K562 (cell line): ENCODE results near the gene SHROOM3. TPM values are rescaled to one million over a fixed set of nuclear protein-coding genes. Genes with fewer than 3 reads are reported as not detected.

Experiments
- CBX2 ChIP-seq: fragments of 200-600 bp; sonication (generic); IDR thresholded peaks from one replicate; pipeline ENCODE4 v1.6.1; 2012; ENCODE audit warnings: mild to moderate bottlenecking, low read length, inconsistent platforms; ENCODE audit not compliant: insufficient read depth, poor library complexity, severe bottlenecking
- CHD2 ChIP-seq: IDR thresholded peaks from 2 replicates; pipeline ENCODE4 v1.6.1; 2011; ENCODE audit warnings: low read depth, low read length
- FOS ChIP-seq: IDR thresholded peaks from 3 replicates; pipeline ENCODE4 v1.6.1; 2011; ENCODE audit not compliant: insufficient read length; ENCODE audit errors: extremely low read depth
- KDM2B ChIP-seq: fragments of 250-450 bp; sonication (Bioruptor Pico); IDR thresholded peaks from 2 replicates; pipeline ENCODE4 v1.8.0; 2021; ENCODE audit warnings: mild to moderate bottlenecking, moderate library complexity
- MBD1 ChIP-seq: fragments of 250-450 bp; sonication (Bioruptor Pico); IDR thresholded peaks from 2 replicates; pipeline ENCODE4 v1.8.0; 2022; ENCODE audit warnings: inconsistent platforms
- NFIC ChIP-seq: fragments of 450-650 bp; IDR thresholded peaks from 2 replicates; pipeline ENCODE4 v1.6.1; 2017; ENCODE audit warnings: mild to moderate bottlenecking, inconsistent platforms
- ZBTB8A ChIP-seq: fragments of 450-650 bp; IDR thresholded peaks from 2 replicates; pipeline ENCODE4 v1.6.1; 2018; ENCODE audit warnings: mild to moderate bottlenecking, moderate library complexity; ENCODE audit not compliant: partially characterized antibody
- ZKSCAN3 ChIP-seq: fragments of 250-450 bp; sonication (Bioruptor Pico); IDR thresholded peaks from 2 replicates; pipeline ENCODE4 v1.4.0; 2020
- polyA plus RNA-seq, 8 experiments: library from polyadenylated mRNA; depleted of rRNA in 4 of 8; stranded (reverse) in 5 of 8; unstranded in 3 of 8; fragments of >200 nt; fragmentation: Nextera tagmentation in 2 of 8; fragmentation: Illumina TruSeq in 1 of 8; extraction: Ambion mirVana in 2 of 8; extraction: Trizol in 1 of 8; gene quantifications; 2 replicates each; pipeline versions ENCODE4 v1.2.1 to v1.2.3, GENCODE V29; 2011 to 2014; ENCODE audit warnings: inconsistent platforms in 1 of 8, missing spikeins in 1 of 8
- total RNA-seq, 7 experiments: library from RNA; depleted of rRNA in 6 of 7; stranded (reverse); fragments of >200 nt in 6 of 7; fragmentation: Illumina TruSeq in 2 of 7; extraction: Trizol in 2 of 7; gene quantifications; 2 replicates each; pipeline versions ENCODE4 v1.2.1 to v1.2.3, GENCODE V29; 2011 to 2021; ENCODE audit warnings: low replicate concordance in 1 of 7
- TF ChIP-seq, protein P1 (sequence below): fragments of 250-450 bp; sonication (Bioruptor Pico); IDR thresholded peaks from 2 replicates; pipeline ENCODE4 v1.4.0; 2020; ENCODE audit warnings: mild to moderate bottlenecking, moderate library complexity
- TF ChIP-seq, protein P2 (sequence below): fragments of 150-350 bp; conservative IDR thresholded peaks from 2 replicates; pipeline ENCODE4 v1.6.1; 2014; ENCODE audit warnings: low read length
- TF ChIP-seq, protein P3 (sequence below): sonication (generic); formaldehyde crosslinking; IDR thresholded peaks from 2 replicates; pipeline ENCODE4 v1.4.0; 2020; ENCODE audit warnings: mild to moderate bottlenecking, missing genetic modification reagents

The SHROOM3 gene
- total and polyA plus RNA-seq, 9 of the 15 experiments (the other 6 are each of a cell fraction or from before 2014, with no cell fraction given), result 0.01 to 0.07 TPM; not detected in 7

GRCh38 chr4:76443376-76443775, 8.3 kb downstream of the SHROOM3 start (continued):
- TF ChIP-seq, protein P1, sequence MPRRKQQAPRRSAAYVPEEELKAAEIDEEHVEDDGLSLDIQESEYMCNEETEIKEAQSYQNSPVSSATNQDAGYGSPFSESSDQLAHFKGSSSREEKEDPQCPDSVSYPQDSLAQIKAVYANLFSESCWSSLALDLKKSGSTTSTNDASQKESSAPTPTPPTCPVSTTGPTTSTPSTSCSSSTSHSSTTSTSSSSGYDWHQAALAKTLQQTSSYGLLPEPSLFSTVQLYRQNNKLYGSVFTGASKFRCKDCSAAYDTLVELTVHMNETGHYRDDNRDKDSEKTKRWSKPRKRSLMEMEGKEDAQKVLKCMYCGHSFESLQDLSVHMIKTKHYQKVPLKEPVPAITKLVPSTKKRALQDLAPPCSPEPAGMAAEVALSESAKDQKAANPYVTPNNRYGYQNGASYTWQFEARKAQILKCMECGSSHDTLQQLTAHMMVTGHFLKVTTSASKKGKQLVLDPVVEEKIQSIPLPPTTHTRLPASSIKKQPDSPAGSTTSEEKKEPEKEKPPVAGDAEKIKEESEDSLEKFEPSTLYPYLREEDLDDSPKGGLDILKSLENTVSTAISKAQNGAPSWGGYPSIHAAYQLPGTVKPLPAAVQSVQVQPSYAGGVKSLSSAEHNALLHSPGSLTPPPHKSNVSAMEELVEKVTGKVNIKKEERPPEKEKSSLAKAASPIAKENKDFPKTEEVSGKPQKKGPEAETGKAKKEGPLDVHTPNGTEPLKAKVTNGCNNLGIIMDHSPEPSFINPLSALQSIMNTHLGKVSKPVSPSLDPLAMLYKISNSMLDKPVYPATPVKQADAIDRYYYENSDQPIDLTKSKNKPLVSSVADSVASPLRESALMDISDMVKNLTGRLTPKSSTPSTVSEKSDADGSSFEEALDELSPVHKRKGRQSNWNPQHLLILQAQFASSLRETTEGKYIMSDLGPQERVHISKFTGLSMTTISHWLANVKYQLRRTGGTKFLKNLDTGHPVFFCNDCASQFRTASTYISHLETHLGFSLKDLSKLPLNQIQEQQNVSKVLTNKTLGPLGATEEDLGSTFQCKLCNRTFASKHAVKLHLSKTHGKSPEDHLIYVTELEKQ, result no peak
- TF ChIP-seq, protein P2, sequence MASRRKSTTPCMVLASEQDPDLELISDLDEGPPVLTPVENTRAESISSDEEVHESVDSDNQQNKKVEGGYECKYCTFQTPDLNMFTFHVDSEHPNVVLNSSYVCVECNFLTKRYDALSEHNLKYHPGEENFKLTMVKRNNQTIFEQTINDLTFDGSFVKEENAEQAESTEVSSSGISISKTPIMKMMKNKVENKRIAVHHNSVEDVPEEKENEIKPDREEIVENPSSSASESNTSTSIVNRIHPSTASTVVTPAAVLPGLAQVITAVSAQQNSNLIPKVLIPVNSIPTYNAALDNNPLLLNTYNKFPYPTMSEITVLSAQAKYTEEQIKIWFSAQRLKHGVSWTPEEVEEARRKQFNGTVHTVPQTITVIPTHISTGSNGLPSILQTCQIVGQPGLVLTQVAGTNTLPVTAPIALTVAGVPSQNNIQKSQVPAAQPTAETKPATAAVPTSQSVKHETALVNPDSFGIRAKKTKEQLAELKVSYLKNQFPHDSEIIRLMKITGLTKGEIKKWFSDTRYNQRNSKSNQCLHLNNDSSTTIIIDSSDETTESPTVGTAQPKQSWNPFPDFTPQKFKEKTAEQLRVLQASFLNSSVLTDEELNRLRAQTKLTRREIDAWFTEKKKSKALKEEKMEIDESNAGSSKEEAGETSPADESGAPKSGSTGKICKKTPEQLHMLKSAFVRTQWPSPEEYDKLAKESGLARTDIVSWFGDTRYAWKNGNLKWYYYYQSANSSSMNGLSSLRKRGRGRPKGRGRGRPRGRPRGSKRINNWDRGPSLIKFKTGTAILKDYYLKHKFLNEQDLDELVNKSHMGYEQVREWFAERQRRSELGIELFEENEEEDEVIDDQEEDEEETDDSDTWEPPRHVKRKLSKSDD, result no peak
- no peak for TF ChIP-seq CBX2
- TF ChIP-seq, protein P3, sequence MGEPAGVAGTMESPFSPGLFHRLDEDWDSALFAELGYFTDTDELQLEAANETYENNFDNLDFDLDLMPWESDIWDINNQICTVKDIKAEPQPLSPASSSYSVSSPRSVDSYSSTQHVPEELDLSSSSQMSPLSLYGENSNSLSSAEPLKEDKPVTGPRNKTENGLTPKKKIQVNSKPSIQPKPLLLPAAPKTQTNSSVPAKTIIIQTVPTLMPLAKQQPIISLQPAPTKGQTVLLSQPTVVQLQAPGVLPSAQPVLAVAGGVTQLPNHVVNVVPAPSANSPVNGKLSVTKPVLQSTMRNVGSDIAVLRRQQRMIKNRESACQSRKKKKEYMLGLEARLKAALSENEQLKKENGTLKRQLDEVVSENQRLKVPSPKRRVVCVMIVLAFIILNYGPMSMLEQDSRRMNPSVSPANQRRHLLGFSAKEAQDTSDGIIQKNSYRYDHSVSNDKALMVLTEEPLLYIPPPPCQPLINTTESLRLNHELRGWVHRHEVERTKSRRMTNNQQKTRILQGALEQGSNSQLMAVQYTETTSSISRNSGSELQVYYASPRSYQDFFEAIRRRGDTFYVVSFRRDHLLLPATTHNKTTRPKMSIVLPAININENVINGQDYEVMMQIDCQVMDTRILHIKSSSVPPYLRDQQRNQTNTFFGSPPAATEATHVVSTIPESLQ (CRISPR knock-in tag), result no peak
- no peak for TF ChIP-seq FOS
- TF ChIP-seq CHD2, result no peak
- TF ChIP-seq MBD1 (CRISPR knock-in tag), result no peak
- no peak for TF ChIP-seq NFIC
- TF ChIP-seq ZKSCAN3 (CRISPR knock-in tag), result no peak
- no peak for TF ChIP-seq KDM2B (CRISPR knock-in tag)
- no peak for TF ChIP-seq ZBTB8A
